Measurements from ENCODE around the gene ZER1.

DNA sequence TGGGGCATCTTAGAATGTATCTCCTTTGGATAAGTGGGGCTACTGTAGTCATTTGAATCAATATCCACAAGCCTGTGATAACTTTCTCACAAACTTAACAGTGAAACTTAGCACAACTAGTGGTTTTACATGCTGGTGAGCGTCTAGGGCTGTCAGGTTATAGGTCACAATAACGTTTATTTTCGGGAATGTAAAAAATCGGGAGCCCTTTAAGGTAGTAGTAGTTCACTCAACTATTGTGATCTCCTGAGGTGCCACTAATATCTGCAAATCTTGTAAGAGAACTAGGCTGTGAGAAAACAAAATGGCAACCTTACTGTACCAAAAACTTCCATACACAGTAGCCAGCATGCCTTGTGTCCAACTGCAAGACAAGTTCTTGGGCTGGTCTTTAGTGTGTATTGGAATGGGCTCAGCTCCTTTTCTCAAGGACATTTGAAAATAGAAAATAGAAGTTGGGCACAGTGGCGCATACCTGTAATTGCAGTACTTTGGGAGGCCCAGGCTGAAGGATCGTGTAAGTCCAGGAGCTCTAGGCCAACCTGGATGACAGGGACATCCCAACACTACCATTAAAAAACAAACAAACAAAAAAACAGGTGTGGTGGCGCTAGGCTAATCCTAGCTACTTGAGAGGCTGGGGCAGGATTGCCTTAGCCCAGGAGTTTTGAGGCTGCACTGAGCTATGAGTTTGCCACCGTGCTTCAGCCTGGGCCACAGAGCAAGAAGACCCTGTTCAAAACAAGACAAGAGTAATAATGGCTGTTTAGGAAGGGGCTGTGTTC lies 74.6 kb downstream of the ZER1 start:
- TF ChIP-seq, protein P1, sequence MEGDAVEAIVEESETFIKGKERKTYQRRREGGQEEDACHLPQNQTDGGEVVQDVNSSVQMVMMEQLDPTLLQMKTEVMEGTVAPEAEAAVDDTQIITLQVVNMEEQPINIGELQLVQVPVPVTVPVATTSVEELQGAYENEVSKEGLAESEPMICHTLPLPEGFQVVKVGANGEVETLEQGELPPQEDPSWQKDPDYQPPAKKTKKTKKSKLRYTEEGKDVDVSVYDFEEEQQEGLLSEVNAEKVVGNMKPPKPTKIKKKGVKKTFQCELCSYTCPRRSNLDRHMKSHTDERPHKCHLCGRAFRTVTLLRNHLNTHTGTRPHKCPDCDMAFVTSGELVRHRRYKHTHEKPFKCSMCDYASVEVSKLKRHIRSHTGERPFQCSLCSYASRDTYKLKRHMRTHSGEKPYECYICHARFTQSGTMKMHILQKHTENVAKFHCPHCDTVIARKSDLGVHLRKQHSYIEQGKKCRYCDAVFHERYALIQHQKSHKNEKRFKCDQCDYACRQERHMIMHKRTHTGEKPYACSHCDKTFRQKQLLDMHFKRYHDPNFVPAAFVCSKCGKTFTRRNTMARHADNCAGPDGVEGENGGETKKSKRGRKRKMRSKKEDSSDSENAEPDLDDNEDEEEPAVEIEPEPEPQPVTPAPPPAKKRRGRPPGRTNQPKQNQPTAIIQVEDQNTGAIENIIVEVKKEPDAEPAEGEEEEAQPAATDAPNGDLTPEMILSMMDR (IDR thresholded peaks at IDR 0.05) = no peak
- no peak for TF ChIP-seq EZH2phosphoT487 (IDR thresholded peaks at IDR 0.05)
- TF ChIP-seq EZH2 (IDR thresholded peaks at IDR 0.05) = no peak

All from neural progenitor cell (in vitro differentiated cells).